K562 (cell line): ENCODE measurements around the gene MED20. TPM values are rescaled to one million over a fixed set of nuclear protein-coding genes. Genes with fewer than 3 reads are reported as not detected.

Source experiments
- CHD7 ChIP-seq: fragments of 200-600 bp; sonication (generic); IDR thresholded peaks from one replicate; pipeline ENCODE4 v1.6.1; 2012; ENCODE audit warnings: mild to moderate bottlenecking, low read depth, low read length, inconsistent platforms
- SREBF2 ChIP-seq: sonication (generic); formaldehyde crosslinking; IDR thresholded peaks from 2 replicates; pipeline ENCODE4 v1.4.0; 2020; ENCODE audit warnings: mild to moderate bottlenecking, missing genetic modification reagents
- ZNF140 ChIP-seq: fragments of 250-450 bp; sonication (Bioruptor Pico); IDR thresholded peaks from 2 replicates; pipeline ENCODE4 v1.8.0; 2021; ENCODE audit warnings: moderate library complexity, mild to moderate bottlenecking, inconsistent platforms
- polyA plus RNA-seq, 8 experiments: library from polyadenylated mRNA; depleted of rRNA in 4 of 8; stranded (reverse) in 5 of 8; unstranded in 3 of 8; fragments of >200 nt; fragmentation: Nextera tagmentation in 2 of 8; fragmentation: Illumina TruSeq in 1 of 8; extraction: Ambion mirVana in 2 of 8; extraction: Trizol in 1 of 8; gene quantifications; 2 replicates each; pipeline versions ENCODE4 v1.2.1 to v1.2.3, GENCODE V29; 2011 to 2014; ENCODE audit warnings: inconsistent platforms in 1 of 8, missing spikeins in 1 of 8
- total RNA-seq, 7 experiments: library from RNA; depleted of rRNA in 6 of 7; stranded (reverse); fragments of >200 nt in 6 of 7; fragmentation: Illumina TruSeq in 2 of 7; extraction: Trizol in 2 of 7; gene quantifications; 2 replicates each; pipeline versions ENCODE4 v1.2.1 to v1.2.3, GENCODE V29; 2011 to 2021; ENCODE audit warnings: low replicate concordance in 1 of 7
- TF ChIP-seq, protein P1 (sequence below): fragments of 250-450 bp; sonication (Bioruptor Pico); IDR thresholded peaks from 2 replicates; pipeline ENCODE4 v1.9.0; 2021; ENCODE audit warnings: mild to moderate bottlenecking, inconsistent platforms
- TF ChIP-seq, protein P2 (sequence below): fragments of 250-450 bp; sonication (Bioruptor Pico); IDR thresholded peaks from 2 replicates; pipeline ENCODE4 v1.8.0; 2021; ENCODE audit warnings: borderline replicate concordance, mild to moderate bottlenecking, moderate library complexity; ENCODE audit not compliant: poor library complexity, severe bottlenecking

Gene MED20
- total and polyA plus RNA-seq, 9 of the 15 experiments (the other 6 are each of a cell fraction or from before 2014, with no cell fraction given), result 27.3 to 80.9 (median 46.0) TPM

GRCh38 chr6:41942067-41942851, 21.3 kb upstream of the MED20 start (continued):
- TF ChIP-seq CHD7 (no peak), ZNF140 (CRISPR knock-in tag) (no peak), SREBF2 (CRISPR knock-in tag) (no peak)
- TF ChIP-seq, protein P1, sequence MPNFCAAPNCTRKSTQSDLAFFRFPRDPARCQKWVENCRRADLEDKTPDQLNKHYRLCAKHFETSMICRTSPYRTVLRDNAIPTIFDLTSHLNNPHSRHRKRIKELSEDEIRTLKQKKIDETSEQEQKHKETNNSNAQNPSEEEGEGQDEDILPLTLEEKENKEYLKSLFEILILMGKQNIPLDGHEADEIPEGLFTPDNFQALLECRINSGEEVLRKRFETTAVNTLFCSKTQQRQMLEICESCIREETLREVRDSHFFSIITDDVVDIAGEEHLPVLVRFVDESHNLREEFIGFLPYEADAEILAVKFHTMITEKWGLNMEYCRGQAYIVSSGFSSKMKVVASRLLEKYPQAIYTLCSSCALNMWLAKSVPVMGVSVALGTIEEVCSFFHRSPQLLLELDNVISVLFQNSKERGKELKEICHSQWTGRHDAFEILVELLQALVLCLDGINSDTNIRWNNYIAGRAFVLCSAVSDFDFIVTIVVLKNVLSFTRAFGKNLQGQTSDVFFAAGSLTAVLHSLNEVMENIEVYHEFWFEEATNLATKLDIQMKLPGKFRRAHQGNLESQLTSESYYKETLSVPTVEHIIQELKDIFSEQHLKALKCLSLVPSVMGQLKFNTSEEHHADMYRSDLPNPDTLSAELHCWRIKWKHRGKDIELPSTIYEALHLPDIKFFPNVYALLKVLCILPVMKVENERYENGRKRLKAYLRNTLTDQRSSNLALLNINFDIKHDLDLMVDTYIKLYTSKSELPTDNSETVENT, result no peak
- TF ChIP-seq, protein P2, sequence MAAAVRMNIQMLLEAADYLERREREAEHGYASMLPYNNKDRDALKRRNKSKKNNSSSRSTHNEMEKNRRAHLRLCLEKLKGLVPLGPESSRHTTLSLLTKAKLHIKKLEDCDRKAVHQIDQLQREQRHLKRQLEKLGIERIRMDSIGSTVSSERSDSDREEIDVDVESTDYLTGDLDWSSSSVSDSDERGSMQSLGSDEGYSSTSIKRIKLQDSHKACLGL (CRISPR knock-in tag), result no peak
